GM18907 (cell line): Measurements from ENCODE around the gene C16orf74.

Experiments used
- ATAC-seq: cut with Tn5 transposase; IDR thresholded peaks from one replicate; pipeline ENCODE4 v1.9.1; 2021; ENCODE audit warnings: mild to moderate bottlenecking, moderate library complexity; ENCODE audit not compliant: unreplicated experiment

Gene C16orf74

GRCh38 chr16:85750827-85751697 lies at the start of gene C16orf74:
Gene C16orf74 (minus strand): TSS chr16:85751096. CDS start chr16:85735217, 15,879 bp downstream.
- ATAC-seq = peak; percentile 38

GRCh38 chr16:85800321-85800669 lies 49.4 kb upstream of the C16orf74 start:
- ATAC-seq = no peak

DNA sequence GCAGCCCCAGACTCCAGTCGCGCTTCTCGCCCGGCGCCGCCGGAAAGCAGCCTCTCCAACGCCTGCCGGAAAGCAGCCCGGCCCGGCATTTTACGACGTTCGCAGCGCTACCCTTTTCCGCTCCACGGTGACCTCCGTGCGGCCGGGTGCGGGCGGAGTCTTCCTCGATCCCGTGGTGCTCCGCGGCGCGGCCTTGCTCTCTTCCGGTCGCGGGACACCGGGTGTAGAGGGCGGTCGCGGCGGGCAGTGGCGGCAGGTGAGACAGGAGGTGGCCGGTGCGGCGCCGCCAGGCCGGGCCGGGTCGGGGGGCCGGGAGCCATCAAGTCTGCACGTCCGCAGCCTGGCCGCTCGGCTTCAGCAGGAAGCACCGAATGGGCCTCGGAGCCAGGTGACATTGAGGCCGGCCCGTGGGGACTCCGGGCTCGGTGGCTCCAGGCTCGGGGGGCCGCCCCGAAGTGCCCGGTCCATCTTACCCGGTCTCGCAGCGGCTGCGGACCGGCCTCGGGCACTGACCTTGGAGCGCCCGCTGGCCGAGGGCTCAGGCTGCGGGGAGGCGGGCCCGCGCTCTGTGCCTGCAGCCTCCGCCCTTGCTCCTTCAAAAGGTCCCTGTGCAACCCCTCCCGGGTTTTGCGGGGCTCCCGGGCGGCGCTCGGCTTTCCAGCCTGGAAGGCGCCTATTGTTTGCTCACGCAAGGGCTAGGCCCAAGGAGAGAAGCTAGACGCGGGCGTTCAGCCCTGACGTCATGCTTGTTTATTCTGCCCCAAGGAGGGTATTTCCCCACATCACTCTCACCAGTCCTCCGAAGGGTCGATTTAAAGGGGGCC lies 48.8 kb upstream of the C16orf74 start, which contains the start of the genes COX4I1 and EMC8:
Gene COX4I1 (plus strand): TSS at position 199 of the 824 bp plus-strand sequence. CDS start 1,511 bp downstream, outside the sequence.
Gene EMC8 (minus strand): TSS at position 48 of the 824 bp plus-strand sequence. CDS start 249 bp downstream, outside the sequence.
- ATAC-seq = peak; percentile 87

DNA sequence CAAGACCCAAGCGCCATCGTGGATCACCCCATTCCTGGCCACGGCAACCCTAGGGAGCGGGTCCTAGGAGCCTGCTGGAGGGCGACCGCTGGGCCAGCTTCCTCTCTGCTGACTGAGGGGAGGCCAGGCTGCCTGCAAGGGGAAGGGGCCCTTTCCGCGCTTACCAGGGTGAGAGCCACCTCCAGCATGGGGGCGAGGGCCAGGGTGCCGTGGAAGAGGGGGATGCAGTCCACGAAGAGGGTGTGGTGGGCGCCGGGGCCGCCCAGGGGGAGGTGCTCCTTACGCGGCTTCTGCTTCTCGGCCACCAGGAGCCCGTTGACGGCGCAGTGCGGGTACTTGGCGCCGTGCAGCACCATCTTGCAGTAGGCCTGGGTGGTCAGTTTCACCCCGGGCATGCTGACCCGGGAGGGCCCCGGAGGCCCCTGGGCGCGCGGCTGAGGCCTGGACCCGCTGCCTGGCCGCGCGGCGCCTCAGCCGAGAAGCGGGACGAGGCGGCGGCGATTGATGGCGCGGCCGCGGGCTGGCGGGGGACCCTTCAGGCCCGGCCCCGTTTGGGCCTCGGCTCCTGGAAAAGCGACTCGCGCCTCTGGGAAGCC lies 48.1 kb upstream of the C16orf74 start:
- ATAC-seq = peak; percentile 26

DNA sequence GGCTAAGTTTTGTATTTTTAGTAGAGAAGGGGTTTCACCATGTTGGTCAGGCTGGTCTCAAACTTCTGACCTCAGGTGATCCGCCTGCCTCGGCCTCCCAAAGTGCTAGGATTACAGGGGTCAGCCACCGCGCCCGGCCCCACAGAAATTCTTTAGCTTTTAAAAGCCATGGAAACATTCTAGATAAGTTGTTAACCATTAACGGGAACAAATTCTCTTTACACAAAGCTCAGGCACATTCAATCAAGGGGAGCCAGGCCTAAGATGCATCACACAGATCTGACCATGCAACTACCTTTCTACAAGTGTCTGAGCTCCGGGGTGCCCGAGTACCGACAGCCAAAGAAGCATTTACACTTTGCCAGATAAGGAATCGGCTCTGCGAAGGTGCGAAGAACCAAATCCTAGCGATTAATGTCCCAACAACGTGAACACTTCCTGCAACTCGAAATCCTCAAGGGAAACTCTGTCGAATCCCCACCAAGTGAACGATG lies 47.4 kb upstream of the C16orf74 start:
- no peak for ATAC-seq

DNA sequence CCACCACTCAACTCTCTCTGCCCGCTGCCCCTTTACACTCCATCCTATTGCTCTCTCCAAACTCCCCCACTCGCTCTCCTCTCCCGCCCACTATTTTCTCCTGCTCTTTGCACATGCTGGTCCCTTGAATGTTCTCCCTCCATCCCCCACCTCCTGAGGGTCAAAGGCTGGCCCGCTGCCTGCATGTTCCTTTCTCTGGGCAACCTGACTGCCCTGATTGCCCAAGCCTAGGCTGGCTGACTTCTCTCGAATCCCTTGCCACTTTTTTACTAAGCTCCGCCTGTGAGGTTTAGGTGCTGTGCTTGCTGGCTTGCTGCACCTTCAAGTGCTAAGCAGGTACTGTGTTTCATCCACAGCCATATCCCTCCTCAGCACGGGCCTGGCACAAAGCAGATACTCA lies 45.7 kb upstream of the C16orf74 start:
- no peak for ATAC-seq

DNA sequence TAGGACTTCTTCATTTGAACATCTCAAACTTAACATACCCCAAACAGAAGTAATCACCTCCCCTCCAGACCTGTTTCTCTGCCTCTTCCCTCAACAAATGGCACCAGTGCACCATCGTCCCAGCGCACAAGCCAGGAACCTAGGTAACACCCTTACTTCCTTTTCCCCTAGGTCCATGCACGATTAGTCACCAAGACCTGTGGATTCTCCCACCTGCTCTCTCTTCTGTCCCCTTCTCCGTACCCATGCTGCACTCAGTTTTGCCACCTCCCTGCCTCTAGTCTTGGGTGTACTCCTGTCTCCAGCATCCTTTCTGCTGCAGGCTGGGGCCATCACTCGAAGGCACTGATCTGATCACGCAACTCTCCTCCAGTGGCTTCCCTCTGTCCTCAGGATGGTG lies 45.3 kb upstream of the C16orf74 start:
- ATAC-seq = no peak

GRCh38 chr16:85794696-85795095 lies 43.8 kb upstream of the C16orf74 start:
- ATAC-seq = no peak

DNA sequence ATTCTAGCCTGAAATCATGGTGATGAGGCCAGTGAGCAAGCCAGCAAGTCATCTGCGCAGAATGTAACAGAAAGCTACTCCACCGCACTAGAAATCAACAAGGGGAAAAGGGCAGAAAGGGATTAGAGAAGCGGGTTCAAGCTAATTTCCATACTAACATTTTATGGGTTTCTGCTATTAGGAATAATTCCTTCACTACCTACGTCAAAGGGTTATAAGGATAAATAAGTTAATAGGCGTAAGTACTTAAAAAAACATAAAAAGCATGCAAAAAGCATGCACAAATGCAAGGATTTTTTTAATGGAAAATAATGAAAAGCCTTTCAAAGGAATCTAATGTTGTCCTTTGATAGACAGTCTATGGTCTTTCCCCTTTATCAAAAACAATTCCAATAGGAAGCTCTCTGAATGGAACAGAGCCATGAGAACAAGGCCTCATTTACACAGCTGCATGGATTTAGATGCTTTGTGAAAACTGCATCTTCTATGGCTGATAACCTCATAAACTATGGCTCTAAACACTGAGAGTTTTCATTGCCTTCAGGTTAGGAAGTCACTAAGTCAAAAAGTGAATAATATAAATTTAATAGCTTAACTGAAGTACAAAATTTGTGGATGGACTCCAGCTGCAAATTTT lies 42.9 kb upstream of the C16orf74 start:
- no peak for ATAC-seq

DNA sequence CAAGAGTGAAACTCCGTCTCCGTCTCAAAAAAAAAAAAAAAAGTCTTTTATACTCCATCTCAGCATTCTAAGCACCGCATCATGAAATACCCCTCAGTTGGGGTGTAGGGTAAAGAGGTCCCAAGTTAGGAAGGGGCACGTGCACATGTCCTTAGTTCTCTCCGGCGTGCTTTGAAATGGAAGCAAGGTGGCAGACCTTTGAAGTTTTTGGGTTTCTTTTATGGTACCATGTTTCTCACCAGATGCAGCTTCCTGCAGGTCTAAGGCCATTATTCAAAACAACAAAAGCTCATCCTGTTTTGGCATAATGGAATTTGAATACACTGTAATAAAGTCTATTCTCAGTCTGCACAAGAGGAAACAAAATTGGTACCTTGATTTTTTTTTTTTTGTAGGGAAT lies 38.9 kb upstream of the C16orf74 start:
- no peak for ATAC-seq

DNA sequence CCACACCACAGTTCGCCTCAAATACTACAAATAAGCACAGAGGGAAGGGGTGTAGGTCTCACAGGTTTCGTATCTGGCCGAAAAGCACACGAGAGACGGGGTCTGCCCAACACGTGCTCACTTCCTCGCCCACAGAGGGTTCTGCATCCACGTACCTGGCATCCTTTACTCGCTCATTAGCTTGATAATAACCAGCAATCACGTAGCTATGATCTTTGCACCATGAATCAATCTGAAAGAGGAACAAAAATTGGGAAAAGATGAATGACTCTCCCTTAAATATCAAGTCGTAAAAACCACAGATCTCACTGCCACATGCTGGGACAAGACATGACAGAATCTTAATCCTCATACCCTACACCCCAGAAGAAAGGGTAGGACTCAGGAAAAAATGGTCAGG lies 37.9 kb upstream of the C16orf74 start:
- ATAC-seq = no peak

- no peak for ATAC-seq
Observed at GRCh38 chr16:85785927-85786326, 35.0 kb upstream of the C16orf74 start.

GRCh38 chr16:85784813-85785212 lies 33.9 kb upstream of the C16orf74 start:
- ATAC-seq = no peak

DNA sequence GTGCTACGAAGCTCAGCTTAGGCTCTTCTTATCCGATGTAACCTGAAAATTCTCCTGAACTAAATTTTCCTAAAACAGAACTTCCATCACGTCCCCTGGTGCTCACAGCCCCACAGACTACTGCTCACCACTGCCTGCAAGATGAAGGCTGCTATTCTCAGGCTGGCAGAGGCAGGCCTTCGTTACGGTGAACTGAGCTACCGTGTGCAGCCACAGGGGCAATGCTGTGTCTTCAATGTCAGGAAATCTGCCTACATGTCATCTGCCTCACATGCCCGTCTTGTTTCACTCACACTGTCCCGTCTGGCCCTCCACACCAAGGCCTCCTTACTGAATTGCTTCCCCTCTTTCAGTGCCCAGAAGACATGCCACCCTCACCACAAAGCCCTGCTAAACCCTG lies 32.5 kb upstream of the C16orf74 start:
- no peak for ATAC-seq

DNA sequence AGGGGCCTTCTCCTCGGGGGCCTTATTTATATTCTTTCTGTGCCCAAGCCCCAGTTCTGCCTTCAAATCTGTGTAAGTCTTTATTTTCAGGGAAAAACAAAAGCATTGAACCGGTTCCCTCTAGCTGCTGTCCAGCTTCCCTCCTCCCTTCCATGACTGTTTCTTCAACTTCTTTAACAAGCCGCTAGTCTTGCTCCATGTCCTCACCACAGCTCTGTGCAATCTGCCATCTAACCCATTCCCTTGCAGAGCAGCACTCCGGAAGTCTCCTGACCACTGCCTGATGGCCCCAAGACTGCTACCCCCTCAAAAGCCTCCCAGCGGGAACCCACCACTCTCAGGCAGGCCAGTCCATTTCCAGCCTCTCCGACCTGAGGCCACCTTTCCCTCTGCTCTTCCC lies 31.6 kb upstream of the C16orf74 start:
- no peak for ATAC-seq

- no peak for ATAC-seq
Observed at GRCh38 chr16:85781695-85782370, 30.9 kb upstream of the C16orf74 start.

- no peak for ATAC-seq
Observed at GRCh38 chr16:85781156-85781555, 30.3 kb upstream of the C16orf74 start.

- ATAC-seq = no peak
Observed at GRCh38 chr16:85780281-85780680, 29.4 kb upstream of the C16orf74 start.

- no peak for ATAC-seq
Observed at GRCh38 chr16:85778873-85779272, 28.0 kb upstream of the C16orf74 start.
